SK-N-SH treated with all-trans-retinoic acid at 6 μM for 48 hours (cell line): ENCODE data around the gene WASHC1.
"Not testable (repeated sequence)": the region's sequence is repeated elsewhere in the genome, so short reads cannot be mapped to it uniquely, and the experiment has no call there.

Experiments
- RARB ChIP-seq: fragments of 250-450 bp; sonication (Bioruptor Pico); IDR thresholded peaks from 2 replicates; pipeline ENCODE4 v1.8.0; 2021; ENCODE audit warnings: mild to moderate bottlenecking, moderate library complexity
- ZC3H10 ChIP-seq: fragments of 250-450 bp; sonication (Bioruptor Pico); IDR thresholded peaks from 2 replicates; pipeline ENCODE4 v1.5.1; 2021; ENCODE audit warnings: mild to moderate bottlenecking, moderate library complexity
- TF ChIP-seq, protein P1 (sequence below): fragments of 250-450 bp; sonication (Bioruptor Pico); IDR thresholded peaks from 2 replicates; pipeline ENCODE4 v1.5.1; 2020; ENCODE audit warnings: low read depth, mild to moderate bottlenecking, moderate library complexity

DNA sequence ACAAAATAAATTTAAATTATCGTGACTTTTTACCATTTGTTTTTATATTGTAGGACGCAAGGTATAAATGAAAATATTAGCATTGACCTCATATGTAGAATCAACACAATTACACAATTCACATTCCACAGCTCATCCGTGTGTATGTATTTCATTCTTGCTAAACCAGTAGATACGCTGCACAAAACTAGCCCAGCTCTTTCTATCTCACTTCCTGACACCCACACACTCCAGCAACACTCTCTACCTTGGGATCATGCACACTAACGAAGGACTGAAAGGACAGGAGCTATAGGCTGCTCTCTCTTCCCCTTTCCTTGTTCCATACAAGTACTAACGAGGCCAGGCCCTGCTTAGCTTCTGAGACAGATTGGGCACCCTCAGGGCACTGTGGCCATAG lies 16.9 kb upstream of the WASHC1 start:
- TF ChIP-seq RARB, ZC3H10 (CRISPR knock-in tag): not testable (repeated sequence)
- TF ChIP-seq, protein P1, sequence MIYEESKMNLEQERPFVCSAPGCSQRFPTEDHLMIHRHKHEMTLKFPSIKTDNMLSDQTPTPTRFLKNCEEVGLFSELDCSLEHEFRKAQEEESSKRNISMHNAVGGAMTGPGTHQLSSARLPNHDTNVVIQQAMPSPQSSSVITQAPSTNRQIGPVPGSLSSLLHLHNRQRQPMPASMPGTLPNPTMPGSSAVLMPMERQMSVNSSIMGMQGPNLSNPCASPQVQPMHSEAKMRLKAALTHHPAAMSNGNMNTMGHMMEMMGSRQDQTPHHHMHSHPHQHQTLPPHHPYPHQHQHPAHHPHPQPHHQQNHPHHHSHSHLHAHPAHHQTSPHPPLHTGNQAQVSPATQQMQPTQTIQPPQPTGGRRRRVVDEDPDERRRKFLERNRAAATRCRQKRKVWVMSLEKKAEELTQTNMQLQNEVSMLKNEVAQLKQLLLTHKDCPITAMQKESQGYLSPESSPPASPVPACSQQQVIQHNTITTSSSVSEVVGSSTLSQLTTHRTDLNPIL: not testable (repeated sequence)
